DMS153 (cell line): ENCODE measurements around the gene STIM1.
"Not testable (repeated sequence)": the region's sequence is repeated elsewhere in the genome, so short reads cannot be mapped to it uniquely, and the experiment has no call there.

Experiments used
- DNase-seq: peaks from one replicate; lab custom pipeline; 2025; lab: John Stamatoyannopoulos, UW

STIM1 gene

DNA sequence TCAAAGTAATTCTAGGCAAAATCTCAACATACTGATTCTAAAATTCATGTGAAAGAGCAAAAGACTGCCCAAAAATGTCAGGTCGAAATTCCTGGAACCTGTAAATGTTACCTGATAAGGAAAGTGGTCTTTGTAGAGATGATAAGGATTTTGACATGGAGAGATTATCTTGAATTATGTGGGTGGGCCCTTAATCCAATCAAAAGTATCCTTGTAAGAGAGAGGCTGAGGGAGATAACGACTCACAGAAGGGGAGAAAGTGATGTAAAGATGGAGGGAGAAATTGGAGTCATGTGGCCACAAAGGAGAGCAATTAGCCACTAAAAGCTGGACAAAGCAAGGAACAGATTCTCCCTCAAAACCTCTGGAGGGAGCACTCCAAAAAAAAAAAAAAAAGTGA, 259.7 kb downstream of the STIM1 start:
- no peak for DNase-seq

DNA sequence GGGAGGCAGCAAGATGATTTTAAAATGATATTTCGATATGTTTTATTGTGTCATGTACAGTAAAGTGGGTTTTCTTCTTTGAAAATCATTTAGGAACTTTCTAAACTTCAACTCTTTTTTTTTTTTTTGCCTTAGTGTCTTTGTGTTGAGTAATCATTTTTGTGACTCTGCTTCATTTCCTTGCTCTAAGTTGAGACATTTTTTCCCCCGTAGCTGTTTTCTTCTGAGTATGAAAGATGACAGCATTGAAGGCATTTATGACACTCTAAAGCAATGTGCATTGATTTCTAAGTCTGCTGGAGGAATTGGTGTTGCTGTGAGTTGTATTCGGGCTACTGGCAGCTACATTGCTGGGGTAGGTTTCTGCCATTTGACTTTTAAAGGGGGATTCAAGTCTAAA, 262.6 kb downstream of the STIM1 start:
- no peak for DNase-seq

DNA sequence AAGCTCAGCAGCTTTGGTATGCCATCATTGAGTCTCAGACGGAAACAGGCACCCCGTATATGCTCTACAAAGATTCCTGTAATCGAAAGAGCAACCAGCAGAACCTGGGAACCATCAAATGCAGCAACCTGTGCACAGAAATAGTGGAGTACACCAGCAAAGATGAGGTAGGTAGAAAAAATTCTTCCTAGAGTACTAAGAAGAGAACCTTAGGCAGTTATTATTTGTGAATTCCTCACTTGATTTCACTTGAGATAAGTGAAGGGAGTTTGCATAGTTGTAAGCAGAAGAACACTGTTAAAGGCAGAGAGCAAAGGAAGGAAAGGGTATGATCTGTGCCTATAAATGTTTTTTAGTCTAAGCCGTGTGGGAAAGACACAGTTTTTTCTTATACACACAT, 267.8 kb downstream of the STIM1 start:
- DNase-seq = no peak

DNA sequence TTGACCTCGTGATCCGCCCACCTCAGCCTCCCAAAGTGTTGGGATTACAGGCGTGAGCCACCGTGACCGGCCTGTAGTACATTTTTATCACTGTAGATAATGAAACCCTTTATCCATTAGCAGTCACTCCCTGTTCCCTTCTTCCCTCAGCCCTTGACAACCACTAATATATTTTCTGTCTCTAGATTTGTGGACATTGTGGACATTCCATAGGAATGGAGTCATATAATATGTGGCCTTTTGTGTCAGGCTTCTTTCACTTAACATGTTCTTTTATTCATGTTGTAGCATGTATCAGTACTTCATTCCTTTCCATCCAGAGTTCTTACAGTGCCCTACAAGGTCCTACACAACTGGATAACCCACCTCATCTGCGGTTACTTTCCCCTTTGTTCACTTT, 269.7 kb downstream of the STIM1 start:
- DNase-seq = no peak

DNA sequence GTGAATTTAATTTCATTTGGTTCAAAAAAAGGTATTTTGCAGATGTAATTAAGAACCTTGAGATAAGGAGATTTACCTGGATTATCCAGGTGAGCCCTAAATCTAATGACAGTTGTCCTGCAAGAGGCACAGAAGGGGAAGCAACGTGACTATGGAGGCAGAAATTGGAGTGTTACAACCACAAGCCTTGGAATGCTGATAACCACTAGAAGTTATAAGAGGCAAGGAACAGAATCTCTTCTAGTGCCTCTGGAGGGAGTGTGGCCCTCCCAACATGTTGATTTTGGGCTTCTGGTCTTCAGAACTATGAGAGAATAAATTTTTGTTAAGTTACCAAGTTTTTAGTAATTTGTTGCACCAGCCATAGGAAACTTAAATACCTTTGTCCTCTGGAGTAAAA, 271.9 kb downstream of the STIM1 start:
- DNase-seq = no peak

DNA sequence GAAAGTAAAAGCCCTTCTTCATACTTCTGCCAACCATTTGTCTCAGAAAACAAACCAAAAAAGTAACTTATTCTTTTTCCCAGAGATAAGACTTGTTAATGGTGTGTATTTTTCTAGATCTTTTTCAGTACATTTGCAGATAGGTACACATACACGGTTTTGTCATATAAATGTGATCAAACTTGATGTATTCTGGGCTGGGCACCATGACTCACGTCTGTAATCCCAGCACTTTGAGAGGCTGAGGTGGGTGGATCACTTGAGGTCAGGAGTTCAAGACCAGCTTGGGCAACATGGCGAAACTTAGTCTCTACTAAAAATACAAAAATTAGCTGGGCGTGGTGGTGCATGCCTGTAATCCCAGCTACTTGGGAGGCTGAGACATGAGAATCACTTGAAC, 274.8 kb downstream of the STIM1 start:
- not testable (repeated sequence) for DNase-seq

DNA sequence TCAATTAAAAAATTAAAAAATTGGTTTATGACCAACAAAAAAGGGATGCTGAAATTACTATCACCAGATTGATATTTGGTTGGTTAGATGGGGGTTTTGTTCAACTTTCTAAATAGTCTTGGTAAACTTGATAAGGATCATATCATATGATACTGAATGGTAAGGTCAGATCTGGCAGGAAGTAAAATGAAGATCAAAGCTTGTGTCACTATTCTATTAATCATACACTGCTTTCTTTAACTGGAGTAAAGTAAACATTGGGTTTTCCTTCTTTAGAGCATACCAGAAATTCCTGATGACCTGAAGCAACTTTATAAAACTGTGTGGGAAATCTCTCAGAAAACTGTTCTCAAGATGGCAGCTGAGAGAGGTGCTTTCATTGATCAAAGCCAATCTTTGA, 279.3 kb downstream of the STIM1 start:
- no peak for DNase-seq

DNA sequence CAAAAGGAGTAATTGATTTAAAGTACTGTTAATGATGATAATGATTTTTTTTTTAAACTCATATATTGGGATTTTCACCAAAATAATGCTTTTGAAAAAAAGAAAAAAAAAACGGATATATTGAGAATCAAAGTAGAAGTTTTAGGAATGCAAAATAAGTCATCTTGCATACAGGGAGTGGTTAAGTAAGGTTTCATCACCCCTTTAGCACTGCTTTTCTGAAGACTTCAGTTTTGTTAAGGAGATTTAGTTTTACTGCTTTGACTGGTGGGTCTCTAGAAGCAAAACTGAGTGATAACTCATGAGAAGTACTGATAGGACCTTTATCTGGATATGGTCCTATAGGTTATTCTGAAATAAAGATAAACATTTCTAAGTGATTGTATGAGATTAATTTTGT, 283.0 kb downstream of the STIM1 start:
- DNase-seq = no peak

DNA sequence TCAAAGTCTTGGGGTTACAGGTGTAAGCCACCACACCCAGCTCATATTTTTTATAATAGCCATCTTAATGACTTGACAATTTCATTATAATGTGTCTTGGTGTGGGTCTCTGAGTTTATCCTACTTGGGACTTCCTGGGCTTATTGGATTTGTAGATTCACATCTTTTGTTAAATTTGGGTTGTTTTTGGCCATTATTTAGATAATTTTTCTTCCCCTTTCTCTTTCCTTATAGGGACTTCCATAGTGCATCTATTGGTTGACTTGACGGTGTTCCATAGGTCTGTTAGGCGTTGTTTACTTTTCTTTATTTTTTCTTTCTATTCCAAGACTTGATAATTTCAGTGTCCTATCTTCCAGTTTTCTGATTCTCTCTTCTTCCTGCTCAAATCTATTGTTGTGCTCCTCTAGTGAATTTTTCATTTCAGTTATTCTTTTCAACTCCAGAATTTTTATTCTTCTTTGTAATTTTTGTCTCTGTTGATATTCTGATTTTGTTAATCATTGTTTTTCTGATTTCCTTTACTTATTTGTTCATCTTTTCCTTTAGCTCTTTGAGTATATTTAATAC, 284.7 kb downstream of the STIM1 start:
- no peak for DNase-seq
